WTC11 (cell line): Measurements from ENCODE around the gene CABP2. TPM values are rescaled to one million over a fixed set of nuclear protein-coding genes. Genes with fewer than 3 reads are reported as not detected.

Source experiments
- ATAC-seq: fragments of 200-7000 bp; cut with Tn5 transposase; 2 replicates; pipeline ENCODE4 v1.10.0; 2021; ENCODE audit warnings: mild to moderate bottlenecking, moderate library complexity
- CTCF ChIA-PET: fragments of 300-600 bp; sonication (Branson Sonifier 250); formaldehyde crosslinking; loops from one replicate; lab custom pipeline; 2021; ENCODE audit warnings: antibody characterized with exemption; lab: Charles Lee
- POLR2A ChIA-PET: fragments of 350-600 bp; sonication (Branson Sonifier 250); formaldehyde crosslinking; loops from one replicate; lab custom pipeline; 2021; ENCODE audit warnings: antibody characterized with exemption; lab: Charles Lee
- DNase-seq: peaks from one replicate; pipeline ENCODE4 v3.0.0; 2021; ENCODE audit warnings: low spot score
- H3K27ac Mint-ChIP-seq: 2 replicates; pipeline ENCODE4 v1.8.0; 2021; ENCODE audit warnings: mixed read lengths
- H3K27me3 Mint-ChIP-seq: 2 replicates; pipeline ENCODE4 v1.8.0; 2021; ENCODE audit warnings: low read depth, mild to moderate bottlenecking, moderate library complexity, mixed read lengths
- H3K36me3 Mint-ChIP-seq: 2 replicates; pipeline ENCODE4 v1.8.0; 2021; ENCODE audit warnings: mixed read lengths
- H3K4me1 Mint-ChIP-seq: 2 replicates; pipeline ENCODE4 v1.8.0; 2022; ENCODE audit warnings: mixed read lengths
- H3K4me3 Mint-ChIP-seq: 2 replicates; pipeline ENCODE4 v1.8.0; 2021; ENCODE audit warnings: mild to moderate bottlenecking, moderate library complexity, mixed read lengths
- H3K9me3 Mint-ChIP-seq: 2 replicates; pipeline ENCODE4 v1.8.0; 2021; ENCODE audit warnings: mixed read lengths
- ATF1 ChIP-seq: sonication (generic); formaldehyde crosslinking; IDR thresholded peaks from 2 replicates; pipeline ENCODE4 v1.8.1; 2023; ENCODE audit warnings: mild to moderate bottlenecking, moderate library complexity, missing genetic modification reagents
- ATF2 ChIP-seq: sonication (generic); formaldehyde crosslinking; IDR thresholded peaks from 2 replicates; pipeline ENCODE4 v1.8.1; 2022; ENCODE audit warnings: low read depth, missing genetic modification reagents, borderline replicate concordance
- CREM ChIP-seq: sonication (generic); formaldehyde crosslinking; IDR thresholded peaks from 2 replicates; pipeline ENCODE4 v1.8.1; 2022; ENCODE audit warnings: mild to moderate bottlenecking, missing genetic modification reagents, moderate library complexity
- FOXJ3 ChIP-seq: sonication (generic); formaldehyde crosslinking; IDR thresholded peaks from 2 replicates; pipeline ENCODE4 v1.9.0; 2021; ENCODE audit warnings: missing genetic modification reagents, mild to moderate bottlenecking, borderline replicate concordance
- GRHL2 ChIP-seq: fragments of 250-450 bp; sonication (Bioruptor Pico); IDR thresholded peaks from 2 replicates; pipeline ENCODE4 v1.8.0; 2022; ENCODE audit warnings: mild to moderate bottlenecking, moderate library complexity; ENCODE audit not compliant: insufficient replicate concordance, severe bottlenecking
- GTF2I ChIP-seq: fragments of 250-450 bp; sonication (Bioruptor Pico); conservative IDR thresholded peaks from 2 replicates; pipeline ENCODE4 v1.4.0; 2021; ENCODE audit warnings: mild to moderate bottlenecking
- HMGA2 ChIP-seq: fragments of 250-450 bp; sonication (Bioruptor Pico); IDR thresholded peaks from 2 replicates; pipeline ENCODE4 v1.4.0; 2021; ENCODE audit warnings: mild to moderate bottlenecking, moderate library complexity
- IRF2 ChIP-seq: sonication (generic); formaldehyde crosslinking; IDR thresholded peaks from 2 replicates; pipeline ENCODE4 v1.8.0; 2022; ENCODE audit warnings: low read depth, missing genetic modification reagents, borderline replicate concordance
- KAT7 ChIP-seq: sonication (generic); formaldehyde crosslinking; IDR thresholded peaks from 2 replicates; pipeline ENCODE4 v1.8.1; 2023; ENCODE audit warnings: missing genetic modification reagents, mild to moderate bottlenecking, borderline replicate concordance
- MXD4 ChIP-seq: fragments of 250-450 bp; sonication (Bioruptor Pico); IDR thresholded peaks from 2 replicates; pipeline ENCODE4 v1.8.0; 2021; ENCODE audit warnings: mild to moderate bottlenecking, moderate library complexity, borderline replicate concordance
- MYBL2 ChIP-seq: sonication (generic); formaldehyde crosslinking; IDR thresholded peaks from 2 replicates; pipeline ENCODE4 v1.8.1; 2023; ENCODE audit warnings: mild to moderate bottlenecking, moderate library complexity, missing genetic modification reagents
- NFE2L1 ChIP-seq: sonication (generic); formaldehyde crosslinking; IDR thresholded peaks from 2 replicates; pipeline ENCODE4 v1.8.1; 2023; ENCODE audit warnings: missing genetic modification reagents
- PREB ChIP-seq: sonication (generic); formaldehyde crosslinking; IDR thresholded peaks from 2 replicates; pipeline ENCODE4 v1.8.1; 2022; ENCODE audit warnings: mild to moderate bottlenecking, missing genetic modification reagents, moderate library complexity, borderline replicate concordance
- PRRX2 ChIP-seq: fragments of 250-450 bp; sonication (Bioruptor Pico); IDR thresholded peaks from 2 replicates; pipeline ENCODE4 v1.8.0; 2021; ENCODE audit warnings: mild to moderate bottlenecking
- SP1 ChIP-seq: sonication (generic); formaldehyde crosslinking; conservative IDR thresholded peaks from 2 replicates; pipeline ENCODE4 v1.8.1; 2022; ENCODE audit warnings: missing genetic modification reagents
- TEAD1 ChIP-seq: sonication (generic); formaldehyde crosslinking; IDR thresholded peaks from 2 replicates; pipeline ENCODE4 v1.8.0; 2022; ENCODE audit warnings: mild to moderate bottlenecking, missing genetic modification reagents
- TEAD4 ChIP-seq: sonication (generic); formaldehyde crosslinking; IDR thresholded peaks from 2 replicates; pipeline ENCODE4 v1.8.0; 2022; ENCODE audit warnings: mild to moderate bottlenecking, missing genetic modification reagents
- TP53 ChIP-seq: sonication (generic); formaldehyde crosslinking; IDR thresholded peaks from 2 replicates; pipeline ENCODE4 v1.8.1; 2023; ENCODE audit warnings: mild to moderate bottlenecking, missing genetic modification reagents
- ZMAT4 ChIP-seq: fragments of 250-450 bp; sonication (Bioruptor Pico); IDR thresholded peaks from 2 replicates; pipeline ENCODE4 v1.9.0; 2021; ENCODE audit warnings: mild to moderate bottlenecking
- ZNF219 ChIP-seq: sonication (generic); formaldehyde crosslinking; IDR thresholded peaks from 2 replicates; pipeline ENCODE4 v1.8.0; 2023; ENCODE audit warnings: missing genetic modification reagents, mild to moderate bottlenecking, borderline replicate concordance
- ZNF396 ChIP-seq: fragments of 250-450 bp; sonication (Bioruptor Pico); IDR thresholded peaks from 2 replicates; pipeline ENCODE4 v1.8.0; 2021; ENCODE audit warnings: mild to moderate bottlenecking, moderate library complexity, borderline replicate concordance
- ZNF512 ChIP-seq: sonication (generic); formaldehyde crosslinking; IDR thresholded peaks from 2 replicates; pipeline ENCODE4 v1.8.1; 2022; ENCODE audit warnings: missing genetic modification reagents, borderline replicate concordance
- total RNA-seq: library from RNA; stranded (reverse); gene quantifications from 3 replicates; pipeline ENCODE4 v1.2.3, GENCODE V29; 2021
- TF ChIP-seq, protein P1 (sequence below): sonication (generic); formaldehyde crosslinking; IDR thresholded peaks from 2 replicates; pipeline ENCODE4 v1.8.1; 2022; ENCODE audit warnings: mild to moderate bottlenecking, moderate library complexity, missing genetic modification reagents
- TF ChIP-seq, protein P2 (sequence below): sonication (generic); formaldehyde crosslinking; IDR thresholded peaks from 2 replicates; pipeline ENCODE4 v1.8.1; 2023; ENCODE audit warnings: mild to moderate bottlenecking, missing genetic modification reagents

The CABP2 gene
- total RNA-seq, 1 experiment from 2014 or later = not detected

DNA sequence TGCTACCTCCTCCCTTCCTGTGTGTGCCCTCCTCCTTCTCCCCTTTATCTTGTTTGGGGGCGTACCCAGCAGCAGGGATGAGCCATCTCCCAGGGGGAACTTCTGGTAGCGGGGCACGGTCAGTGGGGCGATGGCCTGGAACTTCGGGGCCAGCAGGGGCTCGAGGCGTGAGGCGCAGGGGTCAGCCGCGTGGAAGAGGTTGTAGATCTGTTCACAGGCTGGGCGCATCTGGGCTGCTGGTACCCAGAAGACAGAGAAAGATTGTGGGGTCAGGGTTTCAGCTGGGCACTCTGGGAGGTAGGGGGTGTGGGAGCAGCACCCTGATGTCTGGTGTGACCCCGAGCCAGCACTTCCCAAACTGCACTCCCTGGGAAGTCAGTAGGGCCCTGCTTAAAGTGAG, 27.1 kb downstream of the CABP2 start (continued):
- TF ChIP-seq TP53 (CRISPR knock-in tag) (no peak), ZNF396 (CRISPR knock-in tag) (no peak), NFE2L1 (CRISPR knock-in tag) (no peak), PRRX2 (CRISPR knock-in tag) (no peak), ZMAT4 (CRISPR knock-in tag) (no peak), IRF2 (CRISPR knock-in tag) (no peak), SP1 (CRISPR knock-in tag) (no peak)

- Mint-ChIP-seq H3K27ac (no peak overlapping the region), H3K9me3 (no peaks in the 10 kb centered on the region), H3K36me3 (no peaks in the 10 kb centered on the region), H3K27me3 (no peaks in the 10 kb centered on the region), H3K4me1 (no peaks in the 10 kb centered on the region), H3K4me3 (no peak overlapping the region)
- ChIA-PET CTCF (interaction anchor here (1.0 kb wide), 1 partner anchor 106 kb away, joined by 3 read pairs; no protein-coding TSS in a partner anchor), POLR2A (no interaction called here)
- DNase-seq (no peak), ATAC-seq (no peak)
- TF ChIP-seq GTF2I (CRISPR knock-in tag) (no peak), IRF2 (CRISPR knock-in tag) (no peak), FOXJ3 (CRISPR knock-in tag) (no peak), ATF1 (no peak), ZNF512 (no peak), HMGA2 (no peak), KAT7 (CRISPR knock-in tag) (no peak), MXD4 (CRISPR knock-in tag) (no peak), ZNF396 (CRISPR knock-in tag) (no peak), ZNF219 (CRISPR knock-in tag) (no peak), GRHL2 (CRISPR knock-in tag) (no peak), CREM (CRISPR knock-in tag) (no peak), PREB (no peak), MYBL2 (CRISPR knock-in tag) (no peak), PRRX2 (CRISPR knock-in tag) (no peak), ATF2 (CRISPR knock-in tag) (no peak), TEAD4 (CRISPR knock-in tag) (no peak), TEAD1 (CRISPR knock-in tag) (no peak)
- TF ChIP-seq, protein P1, sequence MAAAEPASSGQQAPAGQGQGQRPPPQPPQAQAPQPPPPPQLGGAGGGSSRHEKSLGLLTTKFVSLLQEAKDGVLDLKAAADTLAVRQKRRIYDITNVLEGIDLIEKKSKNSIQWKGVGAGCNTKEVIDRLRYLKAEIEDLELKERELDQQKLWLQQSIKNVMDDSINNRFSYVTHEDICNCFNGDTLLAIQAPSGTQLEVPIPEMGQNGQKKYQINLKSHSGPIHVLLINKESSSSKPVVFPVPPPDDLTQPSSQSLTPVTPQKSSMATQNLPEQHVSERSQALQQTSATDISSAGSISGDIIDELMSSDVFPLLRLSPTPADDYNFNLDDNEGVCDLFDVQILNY = no peak
- TF ChIP-seq, protein P2, sequence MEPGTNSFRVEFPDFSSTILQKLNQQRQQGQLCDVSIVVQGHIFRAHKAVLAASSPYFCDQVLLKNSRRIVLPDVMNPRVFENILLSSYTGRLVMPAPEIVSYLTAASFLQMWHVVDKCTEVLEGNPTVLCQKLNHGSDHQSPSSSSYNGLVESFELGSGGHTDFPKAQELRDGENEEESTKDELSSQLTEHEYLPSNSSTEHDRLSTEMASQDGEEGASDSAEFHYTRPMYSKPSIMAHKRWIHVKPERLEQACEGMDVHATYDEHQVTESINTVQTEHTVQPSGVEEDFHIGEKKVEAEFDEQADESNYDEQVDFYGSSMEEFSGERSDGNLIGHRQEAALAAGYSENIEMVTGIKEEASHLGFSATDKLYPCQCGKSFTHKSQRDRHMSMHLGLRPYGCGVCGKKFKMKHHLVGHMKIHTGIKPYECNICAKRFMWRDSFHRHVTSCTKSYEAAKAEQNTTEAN (CRISPR knock-in tag) = no peak
Measured at GRCh38 chr11:67495234-67496005, 27.8 kb downstream of the CABP2 start.
